Fibroblast of skin of right quadriceps (primary cell): ENCODE data around the gene MARCHF6.

Source experiments
- DNase-seq: peaks from one replicate; pipeline ENCODE4 v3.0.0-alpha.2; 2013

MARCHF6 gene

DNA sequence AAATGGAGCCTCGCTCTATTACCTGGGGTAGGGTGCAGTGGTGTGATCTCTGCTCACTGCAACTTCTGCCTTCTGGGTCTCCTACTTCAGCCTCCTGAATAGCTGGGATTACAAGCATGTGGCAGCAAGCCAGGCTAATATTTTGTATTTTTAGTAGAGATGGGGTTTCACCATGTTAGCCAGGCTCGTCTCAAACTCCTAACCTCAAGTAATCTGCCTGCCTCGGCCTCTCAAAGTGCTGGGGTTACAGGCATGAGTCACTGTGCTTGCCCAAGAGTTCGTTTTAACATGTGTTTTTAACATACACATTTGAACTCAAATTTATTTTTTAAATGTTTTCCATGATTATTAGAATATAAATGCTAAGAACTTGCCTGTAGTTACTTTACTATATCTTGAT, 34.2 kb downstream of the MARCHF6 start:
- DNase-seq = peak; percentile 71

DNA sequence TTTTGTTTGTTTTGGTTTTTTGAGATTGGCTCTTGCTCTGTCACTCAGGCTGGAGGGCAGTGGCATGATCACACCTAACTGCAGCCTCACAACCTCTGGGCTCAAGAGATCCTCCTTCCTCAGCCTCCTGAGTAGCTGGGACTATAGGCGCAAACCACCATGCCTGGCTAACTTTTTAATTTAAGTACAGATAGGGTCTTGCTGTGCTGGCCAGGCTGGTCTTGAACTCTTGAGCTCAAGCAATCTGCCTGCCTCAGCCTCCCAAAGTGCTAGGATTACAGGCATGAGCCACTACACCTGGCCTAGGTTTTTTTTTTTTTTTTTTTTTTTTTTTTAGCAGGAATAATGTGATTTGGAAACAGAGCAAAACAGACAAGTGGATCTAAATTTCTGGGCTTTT, 37.6 kb downstream of the MARCHF6 start:
- no peak for DNase-seq

DNA sequence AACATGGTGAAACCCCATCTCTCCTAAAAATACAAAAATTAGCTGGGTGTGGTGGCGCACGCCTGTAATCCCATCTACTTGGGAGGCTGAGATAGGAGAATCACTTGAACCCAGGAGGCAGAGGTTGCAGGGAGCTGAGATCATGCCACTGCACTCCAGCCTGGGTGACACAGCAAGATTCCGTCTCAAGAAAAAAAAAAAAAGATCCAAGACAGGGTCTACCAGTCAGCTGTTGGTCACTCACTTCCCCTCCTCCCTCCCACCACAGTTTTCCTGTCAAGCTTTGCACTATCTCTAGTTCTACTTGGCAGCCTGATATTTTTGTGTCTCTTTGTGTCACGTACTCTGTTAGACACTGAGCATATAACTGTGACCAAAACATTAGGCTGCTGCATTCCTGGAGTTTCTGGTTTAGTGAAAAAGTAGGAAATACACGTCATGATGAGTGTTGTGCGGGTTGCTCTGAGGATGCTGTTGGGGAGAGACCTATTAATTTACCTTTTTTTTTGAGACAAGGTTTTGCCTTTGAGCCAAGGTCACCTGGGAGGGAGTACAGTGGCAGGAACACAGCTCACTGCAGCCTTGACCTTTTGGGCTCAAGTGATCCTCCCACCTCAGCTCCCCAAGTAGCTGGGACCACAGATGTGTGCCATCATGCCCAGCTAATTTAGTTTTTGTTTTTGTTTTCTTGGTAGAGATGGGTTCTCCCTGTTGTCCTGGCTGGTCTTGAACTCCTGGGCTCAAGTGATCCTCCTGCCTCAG, 39.3 kb downstream of the MARCHF6 start:
- peak; percentile 34 for DNase-seq

DNA sequence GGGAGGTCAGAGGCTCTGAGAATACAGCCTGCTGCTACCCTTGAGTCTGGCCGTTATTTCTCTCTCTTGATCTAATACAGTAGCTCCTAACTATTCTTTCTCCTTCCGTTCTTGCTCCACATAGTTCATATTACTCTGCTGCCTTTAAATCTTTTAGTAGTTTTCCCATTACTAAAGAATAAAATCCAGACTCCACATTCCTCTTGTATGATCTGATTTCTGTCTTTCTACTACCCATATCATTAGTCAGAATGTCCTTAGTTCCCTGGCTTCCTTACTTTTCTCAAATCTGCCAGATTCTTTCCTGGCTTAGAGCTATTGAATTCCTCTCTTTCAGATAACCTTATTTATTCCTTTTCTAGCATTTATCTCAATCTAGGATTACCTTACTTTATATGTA, 40.0 kb downstream of the MARCHF6 start:
- peak; percentile 44 for DNase-seq

DNA sequence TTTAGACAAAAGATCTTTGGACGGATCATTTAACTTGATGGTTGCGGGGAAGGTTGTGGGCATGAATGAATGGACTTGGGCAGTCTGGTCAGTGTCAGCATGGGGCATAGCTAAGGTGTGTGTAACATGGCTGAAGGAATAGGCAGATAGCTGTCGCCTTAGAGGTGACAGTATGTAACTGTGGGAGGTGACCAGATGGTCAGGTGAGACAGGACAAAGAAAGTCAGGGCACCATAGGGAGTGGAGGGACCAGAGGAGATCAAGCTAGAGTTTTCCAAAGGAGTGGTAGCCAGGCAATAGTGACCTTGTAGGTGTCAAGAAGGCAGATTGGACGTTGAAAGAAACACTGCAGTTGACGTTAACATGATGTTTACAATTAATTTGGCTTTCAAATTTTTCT, 43.1 kb downstream of the MARCHF6 start:
- DNase-seq = no peak

DNA sequence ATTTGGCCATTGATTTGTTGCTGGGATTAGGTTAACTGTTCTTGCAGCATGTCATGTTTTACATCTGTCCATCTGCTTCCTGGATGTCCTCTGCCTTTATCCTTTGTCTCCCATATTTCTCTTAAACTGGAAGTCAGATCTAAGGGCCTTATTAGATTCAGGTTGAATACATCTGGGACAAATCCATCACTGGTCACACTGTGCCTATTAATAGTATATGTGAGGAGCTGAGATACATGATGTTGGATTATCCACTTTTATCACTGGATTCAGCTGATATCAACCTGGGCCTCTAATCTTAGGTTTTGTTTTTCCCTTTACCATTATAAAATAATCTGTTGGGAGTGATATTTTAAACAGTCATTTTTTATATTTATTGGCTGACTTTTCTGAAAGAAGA, 46.3 kb downstream of the MARCHF6 start:
- no peak for DNase-seq

DNA sequence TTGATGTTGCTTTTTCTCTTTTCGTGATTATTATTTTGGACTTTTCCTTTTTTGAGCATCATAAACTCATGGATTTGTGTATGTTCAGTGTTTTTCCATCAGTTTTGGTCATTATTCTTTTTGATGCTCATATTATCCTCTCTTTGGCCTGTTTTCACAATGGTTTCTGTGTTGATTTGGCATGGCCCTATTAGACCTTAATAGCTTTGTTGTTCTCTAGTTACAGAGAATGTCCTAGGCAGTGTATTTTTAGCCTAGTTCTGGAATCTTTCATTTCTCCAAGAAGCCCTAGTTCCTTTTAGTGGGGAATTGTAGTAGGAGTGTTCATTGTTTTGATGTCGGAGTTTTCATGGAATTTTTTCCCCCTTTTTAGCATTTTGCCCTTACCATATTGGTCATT, 46.9 kb downstream of the MARCHF6 start:
- DNase-seq = no peak

DNA sequence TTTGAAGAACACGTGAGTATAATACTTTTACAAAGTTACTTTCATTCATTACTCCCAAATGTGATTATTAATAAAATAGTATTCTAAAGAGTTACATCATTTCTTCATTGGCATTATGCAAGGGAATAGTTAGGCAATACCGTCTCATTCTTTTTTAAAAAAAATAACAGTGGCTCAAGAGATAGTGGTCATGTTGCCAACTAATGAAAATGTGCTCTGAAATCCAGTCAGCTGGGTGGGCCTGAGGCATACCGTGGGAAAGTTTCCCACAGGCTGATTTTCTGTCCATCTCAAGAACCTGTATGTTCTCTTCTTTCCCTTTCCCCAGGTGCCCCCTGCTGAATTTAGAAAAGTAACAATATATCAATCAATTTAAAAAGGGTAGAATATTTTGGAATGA, 47.3 kb downstream of the MARCHF6 start:
- DNase-seq = peak; percentile 21

DNA sequence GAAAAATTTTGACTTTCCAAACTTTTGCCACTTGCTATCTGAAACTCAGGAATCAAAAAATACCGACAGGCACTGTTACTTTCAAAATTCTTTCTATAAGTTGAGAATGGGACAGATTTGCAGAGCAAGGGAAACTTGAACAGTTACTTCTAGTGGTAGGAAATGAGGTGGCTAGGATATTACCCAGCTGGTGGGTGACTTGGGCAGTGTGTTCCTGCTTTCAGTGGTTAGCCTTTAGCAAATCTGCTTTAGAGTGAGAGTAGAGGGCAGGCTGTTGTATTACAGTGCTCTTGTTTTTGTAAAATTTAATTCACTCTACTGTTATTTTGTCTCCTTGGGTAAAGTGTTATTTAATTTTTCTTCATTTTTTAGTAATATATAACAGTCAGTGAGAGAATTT, 48.0 kb downstream of the MARCHF6 start:
- DNase-seq = no peak
